NCI-H2107 treated with DMSO at 0.1 percent for 48 hours (cell line): ENCODE data around the gene FREM1.

ENCODE experiments used
- DNase-seq: peaks from one replicate; lab custom pipeline; 2025; ENCODE audit not compliant: unreplicated experiment; lab: John Stamatoyannopoulos, UW

FREM1 gene

GRCh38 chr9:14870090-14870489 is 40.1 kb downstream of the FREM1 start:
- DNase-seq: peak; percentile 17

GRCh38 chr9:14869671-14870070 is 40.6 kb downstream of the FREM1 start:
- DNase-seq: no peak

GRCh38 chr9:14868772-14869583 is 41.2 kb downstream of the FREM1 start:
- no peak for DNase-seq

GRCh38 chr9:14868418-14868771 is 41.8 kb downstream of the FREM1 start:
- DNase-seq: no peak

GRCh38 chr9:14866200-14866749 is 44.0 kb downstream of the FREM1 start:
- DNase-seq: no peak

- DNase-seq: no peak
These were observed 45.9 kb downstream of the FREM1 start for GRCh38 chr9:14864309-14864708.

GRCh38 chr9:14863402-14863801 is 46.8 kb downstream of the FREM1 start:
- no peak for DNase-seq

GRCh38 chr9:14857449-14858305 is 52.6 kb downstream of the FREM1 start:
- no peak for DNase-seq

GRCh38 chr9:14849851-14850250 is 60.4 kb downstream of the FREM1 start:
- no peak for DNase-seq

- DNase-seq: no peak
These were observed 60.9 kb downstream of the FREM1 start for GRCh38 chr9:14849296-14849695.

GRCh38 chr9:14846871-14847311 is 63.3 kb downstream of the FREM1 start:
- peak; percentile 25 for DNase-seq

- no peak for DNase-seq
These were observed 67.1 kb downstream of the FREM1 start for GRCh38 chr9:14843163-14843562.

- no peak for DNase-seq
These were observed 68.0 kb downstream of the FREM1 start for GRCh38 chr9:14842269-14842668.

GRCh38 chr9:14838701-14839100 is 71.5 kb downstream of the FREM1 start:
- no peak for DNase-seq

- DNase-seq: no peak
These were observed 73.3 kb downstream of the FREM1 start for GRCh38 chr9:14836885-14837284.

GRCh38 chr9:14831661-14832060 is 78.6 kb downstream of the FREM1 start:
- DNase-seq: no peak

GRCh38 chr9:14831074-14831473 is 79.2 kb downstream of the FREM1 start:
- no peak for DNase-seq

GRCh38 chr9:14830057-14830456 is 80.2 kb downstream of the FREM1 start:
- DNase-seq: no peak

GRCh38 chr9:14829204-14829603 is 81.0 kb downstream of the FREM1 start:
- DNase-seq: no peak

GRCh38 chr9:14827805-14828204 is 82.4 kb downstream of the FREM1 start:
- no peak for DNase-seq

- DNase-seq: no peak
These were observed 85.7 kb downstream of the FREM1 start for GRCh38 chr9:14824481-14824880.

GRCh38 chr9:14823800-14824199 is 86.4 kb downstream of the FREM1 start:
- no peak for DNase-seq
